Spinal cord (tissue), 10 donors: Measurements from ENCODE around the gene PRDX3. TPM values are rescaled to one million over a fixed set of nuclear protein-coding genes. Genes with fewer than 3 reads are reported as not detected.

ENCODE experiments used
- DNase-seq, 6 donors: peaks; one replicate each; pipeline versions ENCODE4 v3.0.0 to v3.0.0-alpha.2; 2013 to 2015; ENCODE audit warnings: low spot score in 6 of 6, low read depth in 4 of 6
- H3K27ac ChIP-seq: one replicate; pipeline ENCODE4 v1.5.1; 2013; ENCODE audit warnings: low read depth, low read length, control low read depth
- H3K27me3 ChIP-seq: one replicate; pipeline ENCODE4 v1.6.1; 2013; ENCODE audit warnings: low read length; ENCODE audit not compliant: control insufficient read depth, insufficient read depth
- H3K36me3 ChIP-seq: one replicate; pipeline ENCODE4 v1.6.1; 2013; ENCODE audit warnings: low read length; ENCODE audit not compliant: control insufficient read depth, insufficient read depth
- H3K4me1 ChIP-seq: one replicate; pipeline ENCODE4 v1.6.1; 2013; ENCODE audit warnings: low read length; ENCODE audit not compliant: control insufficient read depth, insufficient read depth
- H3K4me3 ChIP-seq: one replicate; pipeline ENCODE4 v1.5.1; 2013; ENCODE audit warnings: low read depth, low read length, control low read depth
- H3K9me3 ChIP-seq: one replicate; pipeline ENCODE4 v1.6.1; 2013; ENCODE audit warnings: low read length; ENCODE audit not compliant: control insufficient read depth, insufficient read depth
- WGBS: methylation state at CpG from one replicate; pipeline ENCODE4 v1.1.5; 2013; ENCODE audit warnings: missing lambda C conversion rate; ENCODE audit not compliant: insufficient coverage; 5-methylcytosine and 5-hydroxymethylcytosine counted together
- polyA plus RNA-seq, 2 donors: library from polyadenylated mRNA; unstranded; fragments of 120-200 nt; gene quantifications; one replicate each; pipeline ENCODE4 v1.2.1, GENCODE V29; 2013; ENCODE audit not compliant: insufficient read length in 2 of 2
- total RNA-seq, 2 donors: library from RNA; depleted of rRNA in 1 of 2; stranded (reverse); fragments of 120-200 nt in 1 of 2; fragments of >200 nt in 1 of 2; gene quantifications; one replicate each; pipeline versions ENCODE4 v1.2.3 to v1.2.4, GENCODE V29; 2013 to 2014
- donor health status: healthy.

The PRDX3 gene
- total and polyA plus RNA-seq, 4 donors = 144 to 197 (median 168) TPM

GRCh38 chr10:119167041-119167440 is 11.6 kb downstream of the PRDX3 start:
- H3K4me3 ChIP-seq = no peak overlapping the region
- H3K36me3 ChIP-seq = peaks cover 34% of the 10 kb centered on the region
- WGBS = 81% methylated on average over 7 of the region's 8 CpGs
- no peak overlapping the region for H3K27ac ChIP-seq
- no peaks in the 10 kb centered on the region for H3K27me3 ChIP-seq
- no peak for DNase-seq
- peaks cover 20% of the 10 kb centered on the region for H3K4me1 ChIP-seq
- H3K9me3 ChIP-seq = no peaks in the 10 kb centered on the region

GRCh38 chr10:119166564-119166963 is 12.0 kb downstream of the PRDX3 start:
- Histone ChIP-seq H3K27ac (no peak overlapping the region), H3K4me1 (peaks cover 24% of the 10 kb centered on the region), H3K9me3 (no peaks in the 10 kb centered on the region), H3K4me3 (no peak overlapping the region), H3K36me3 (peaks cover 30% of the 10 kb centered on the region), H3K27me3 (no peaks in the 10 kb centered on the region)
- 73% methylated on average over 8 of the region's 8 CpGs for WGBS
- no peak for DNase-seq

DNA sequence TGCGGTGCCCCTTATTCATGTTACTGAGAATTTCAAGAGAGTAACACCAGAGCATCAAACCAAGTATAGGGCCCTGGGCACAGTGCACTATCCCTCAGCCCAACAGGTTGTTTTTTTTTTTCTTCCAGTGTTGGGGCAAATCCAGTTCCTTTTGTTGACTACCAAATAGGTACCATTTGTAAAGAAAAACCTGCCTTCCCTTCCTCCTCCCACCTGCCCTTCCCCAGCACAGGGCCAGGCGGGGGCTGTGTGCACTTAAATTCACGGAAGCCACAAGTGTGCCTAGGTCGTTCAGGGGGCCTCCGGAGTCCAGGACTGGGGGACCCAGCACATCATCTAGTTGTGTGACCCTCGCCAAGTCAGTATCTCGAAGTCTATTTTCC is 12.5 kb downstream of the PRDX3 start:
- Histone ChIP-seq H3K9me3 (no peaks in the 10 kb centered on the region), H3K27ac (peak overlapping the region; percentile 77), H3K36me3 (peaks cover 27% of the 10 kb centered on the region), H3K4me1 (peaks cover 26% of the 10 kb centered on the region), H3K4me3 (peak overlapping the region; percentile 77), H3K27me3 (no peaks in the 10 kb centered on the region)
- no peak for DNase-seq
- 58% methylated on average over 5 of the region's 7 CpGs for WGBS

- Histone ChIP-seq H3K4me3 (peak within 1 kb of the TSS; percentile 77), H3K27ac (peak within 1 kb of the TSS; percentile 77), H3K36me3 (peaks cover 20% of the 10 kb centered on the region), H3K4me1 (peaks cover 26% of the 10 kb centered on the region), H3K9me3 (no peaks in the 10 kb centered on the region), H3K27me3 (no peaks in the 10 kb centered on the region)
- WGBS = under 1% methylated on average over 89 of the region's 90 CpGs
- DNase-seq = peak in 5 of 6 donors; percentile 56 to 91 (median 62)
Measured at GRCh38 chr10:119165171-119166117, 13.2 kb downstream of the PRDX3 start, which contains the start of gene SFXN4. SFXN4 (minus strand) TSS chr10:119165714; CDS start chr10:119165647, 67 bp downstream.

GRCh38 chr10:119162452-119163092 is 16.0 kb downstream of the PRDX3 start:
- no peak overlapping the region for H3K27ac ChIP-seq
- no peaks in the 10 kb centered on the region for H3K9me3 ChIP-seq
- no peak for DNase-seq
- peaks cover 28% of the 10 kb centered on the region for H3K36me3 ChIP-seq
- H3K27me3 ChIP-seq = no peaks in the 10 kb centered on the region
- 58% methylated on average over 2 of the region's 5 CpGs for WGBS
- H3K4me1 ChIP-seq = peaks cover 26% of the 10 kb centered on the region
- H3K4me3 ChIP-seq = no peak overlapping the region

DNA sequence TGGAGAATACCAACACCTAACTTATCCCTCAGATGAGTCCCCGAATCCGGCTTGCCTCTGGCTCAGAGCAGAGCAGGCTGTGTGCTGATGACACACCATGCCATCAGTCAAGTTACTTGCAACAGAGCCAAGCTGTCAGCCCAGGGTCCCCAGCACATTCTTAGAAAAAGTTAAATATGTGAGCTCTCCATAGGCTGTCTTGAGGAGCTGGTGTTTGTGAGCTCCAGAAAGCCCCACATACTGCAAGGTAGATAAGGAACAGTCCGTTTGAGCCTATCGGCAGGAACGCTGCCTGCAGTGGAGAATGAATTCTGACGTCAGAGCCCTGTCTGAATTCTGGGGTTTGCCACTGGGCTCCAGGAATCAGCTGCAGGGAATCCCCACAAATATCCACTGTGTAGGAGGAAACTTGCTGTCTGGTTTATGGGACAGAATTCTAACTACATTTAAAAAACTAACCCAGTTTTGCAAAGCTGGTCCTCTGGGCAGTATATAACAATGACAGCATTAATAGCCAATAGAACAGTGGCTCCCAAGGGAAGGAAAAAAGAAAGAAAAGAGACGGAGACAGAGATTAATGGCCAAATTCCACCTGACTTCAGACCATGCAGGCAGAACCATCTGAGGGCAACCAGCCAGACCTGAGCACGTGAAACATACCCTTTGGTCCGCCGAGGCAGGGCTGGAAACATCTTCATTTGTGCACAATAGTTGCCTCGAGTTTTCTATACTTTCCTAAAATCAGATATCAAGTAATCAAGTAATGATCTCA is 16.7 kb downstream of the PRDX3 start:
- H3K36me3 ChIP-seq = peaks cover 25% of the 10 kb centered on the region
- no peak overlapping the region for H3K4me3 ChIP-seq
- peak in 1 of 6 donors; percentile 56 for DNase-seq
- WGBS = 27% methylated on average over 10 of the region's 11 CpGs
- no peak overlapping the region for H3K27ac ChIP-seq
- H3K9me3 ChIP-seq = no peaks in the 10 kb centered on the region
- H3K27me3 ChIP-seq = no peaks in the 10 kb centered on the region
- H3K4me1 ChIP-seq = peaks cover 26% of the 10 kb centered on the region

DNA sequence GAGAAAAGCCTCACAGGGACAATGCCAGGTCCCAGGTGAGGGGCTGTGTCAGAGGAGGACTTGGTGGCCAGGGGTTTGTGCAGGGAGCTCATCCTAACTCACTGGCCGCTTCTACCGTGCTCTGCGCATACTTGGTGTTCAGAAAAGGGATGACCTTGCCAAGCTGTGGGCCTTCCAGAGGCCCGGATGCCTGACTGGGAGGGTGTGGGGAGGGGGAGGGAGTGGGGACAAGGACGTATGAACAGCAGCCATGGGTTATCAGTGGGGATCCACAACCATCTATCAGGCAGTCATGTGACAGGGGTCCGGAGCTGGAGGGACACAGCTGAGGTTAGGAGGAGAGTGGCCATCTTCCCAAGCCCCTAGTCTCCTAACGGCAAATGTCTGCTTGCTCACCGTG is 19.3 kb downstream of the PRDX3 start:
- WGBS = 81% methylated on average over 4 of the region's 8 CpGs
- no peak for DNase-seq
- H3K9me3 ChIP-seq = no peaks in the 10 kb centered on the region
- no peak overlapping the region for H3K4me3 ChIP-seq
- H3K36me3 ChIP-seq = peaks cover 44% of the 10 kb centered on the region
- peaks cover 8% of the 10 kb centered on the region for H3K4me1 ChIP-seq
- H3K27ac ChIP-seq = no peak overlapping the region
- H3K27me3 ChIP-seq = no peaks in the 10 kb centered on the region

GRCh38 chr10:119153661-119154060 is 25.0 kb downstream of the PRDX3 start:
- Histone ChIP-seq H3K4me3 (no peak overlapping the region), H3K27me3 (no peaks in the 10 kb centered on the region), H3K36me3 (peaks cover 62% of the 10 kb centered on the region), H3K27ac (no peak overlapping the region), H3K4me1 (no peaks in the 10 kb centered on the region), H3K9me3 (no peaks in the 10 kb centered on the region)
- DNase-seq = no peak
- WGBS = 91% methylated on average over 10 of the region's 12 CpGs

- peaks cover 60% of the 10 kb centered on the region for H3K36me3 ChIP-seq
- no peak overlapping the region for H3K27ac ChIP-seq
- no peaks in the 10 kb centered on the region for H3K27me3 ChIP-seq
- H3K4me1 ChIP-seq = no peaks in the 10 kb centered on the region
- DNase-seq = no peak
- no peak overlapping the region for H3K4me3 ChIP-seq
- no peaks in the 10 kb centered on the region for H3K9me3 ChIP-seq
- WGBS = 100% methylated on average over 3 of the region's 5 CpGs
Measured at GRCh38 chr10:119153041-119153440, 25.6 kb downstream of the PRDX3 start.
